Measurements from ENCODE around the gene ASPDH.
"Not testable (repeated sequence)": the region's sequence is repeated elsewhere in the genome, so short reads cannot be mapped to it uniquely, and the experiment has no call there.

Gene ASPDH

GRCh38 chr19:50547385-50548190 is 33.9 kb upstream of the ASPDH start:
- no peak for DNase-seq (ENCODE audit: low read depth)

DNA sequence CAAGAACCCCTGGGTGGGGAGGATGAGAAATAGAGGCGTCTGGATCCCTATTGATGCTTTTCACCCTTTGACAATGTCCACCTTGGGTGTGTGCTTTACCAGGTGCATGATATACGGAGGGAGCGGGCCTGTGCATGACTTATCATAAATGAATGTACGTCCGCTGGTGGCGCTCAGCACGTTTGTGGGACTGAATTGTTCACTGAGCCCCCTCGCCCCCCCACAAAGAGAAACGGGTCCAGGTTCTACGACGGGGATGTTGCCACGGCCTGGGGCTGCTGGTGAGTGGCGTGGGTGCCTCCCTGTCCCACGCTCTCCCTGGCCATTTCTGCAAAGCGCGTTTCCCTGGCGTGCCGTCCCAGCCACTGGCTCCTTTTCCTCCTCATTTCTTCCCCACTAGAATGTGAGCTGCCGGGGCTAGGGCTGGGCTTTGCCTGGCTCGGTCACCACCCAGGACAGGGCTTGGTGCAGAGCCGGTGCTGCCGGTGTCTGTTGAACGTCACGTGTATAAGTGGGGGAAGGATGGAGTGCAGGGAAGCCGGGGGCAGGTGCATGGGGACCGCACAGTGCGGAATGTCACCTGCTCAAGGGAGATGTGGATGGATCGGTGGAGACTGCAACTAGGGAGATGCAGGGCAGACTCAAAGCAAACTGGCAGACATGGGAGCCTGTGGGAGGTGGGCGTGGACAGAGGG is 33.0 kb upstream of the ASPDH start:
- no peak for DNase-seq (ENCODE audit: low read depth)

DNA sequence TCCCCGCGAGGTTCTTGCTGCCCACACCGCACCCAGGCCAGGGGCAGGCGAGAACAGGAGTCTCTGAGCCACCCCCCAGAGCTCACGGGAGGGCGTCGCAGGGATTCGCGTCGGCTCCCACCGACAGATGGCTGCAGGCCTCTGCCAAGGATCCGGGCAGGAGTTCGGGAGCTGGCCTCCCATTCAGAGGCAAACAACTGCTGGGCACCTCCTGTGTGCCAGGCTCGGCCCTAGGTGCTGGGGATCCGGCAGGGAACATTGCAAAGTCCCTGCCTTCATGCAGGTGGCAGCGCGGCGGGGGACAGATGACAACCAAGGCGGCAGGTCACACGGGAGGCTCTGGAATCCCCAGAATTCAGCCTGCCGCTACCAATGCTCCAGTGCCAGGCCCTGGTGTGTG is 29.2 kb upstream of the ASPDH start:
- no peak for DNase-seq (ENCODE audit: low read depth)

GRCh38 chr19:50537769-50538230 is 24.1 kb upstream of the ASPDH start:
- DNase-seq (ENCODE audit: low read depth): peak; percentile 26

- DNase-seq (ENCODE audit: low read depth): no peak
Observed at GRCh38 chr19:50537306-50537685, 23.6 kb upstream of the ASPDH start.

DNA sequence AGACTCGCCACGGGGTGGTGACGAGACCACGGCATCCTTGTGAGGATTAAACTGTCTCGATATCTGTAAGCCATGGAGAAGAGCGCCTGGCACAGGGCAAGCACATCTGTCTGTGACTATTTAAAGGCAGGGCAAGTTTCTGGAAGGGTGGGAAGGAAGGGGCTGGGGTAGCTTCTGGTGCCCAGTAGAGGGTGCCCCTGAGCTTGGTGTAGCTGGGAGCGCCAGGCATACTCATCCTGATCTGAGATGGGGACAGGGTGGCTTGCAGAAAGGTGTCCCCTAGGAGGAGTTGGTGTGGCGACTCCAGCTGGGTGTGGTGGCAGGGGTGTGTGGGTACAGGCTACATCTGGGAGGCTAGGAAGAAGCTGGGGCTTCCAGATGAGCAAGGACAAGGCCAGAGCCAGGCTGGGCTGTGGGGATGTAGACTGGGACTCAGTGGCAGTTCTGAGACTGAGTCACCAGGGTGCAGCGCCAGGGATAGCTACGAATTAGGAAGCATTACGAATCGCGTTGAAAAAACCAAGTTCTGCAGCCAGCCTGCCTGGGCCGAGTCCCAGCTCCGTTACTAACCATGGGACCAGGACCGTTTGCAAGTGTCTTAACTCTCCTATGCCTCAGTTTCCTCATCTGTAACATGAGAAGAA is 23.1 kb upstream of the ASPDH start:
- DNase-seq (ENCODE audit: low read depth): no peak

DNA sequence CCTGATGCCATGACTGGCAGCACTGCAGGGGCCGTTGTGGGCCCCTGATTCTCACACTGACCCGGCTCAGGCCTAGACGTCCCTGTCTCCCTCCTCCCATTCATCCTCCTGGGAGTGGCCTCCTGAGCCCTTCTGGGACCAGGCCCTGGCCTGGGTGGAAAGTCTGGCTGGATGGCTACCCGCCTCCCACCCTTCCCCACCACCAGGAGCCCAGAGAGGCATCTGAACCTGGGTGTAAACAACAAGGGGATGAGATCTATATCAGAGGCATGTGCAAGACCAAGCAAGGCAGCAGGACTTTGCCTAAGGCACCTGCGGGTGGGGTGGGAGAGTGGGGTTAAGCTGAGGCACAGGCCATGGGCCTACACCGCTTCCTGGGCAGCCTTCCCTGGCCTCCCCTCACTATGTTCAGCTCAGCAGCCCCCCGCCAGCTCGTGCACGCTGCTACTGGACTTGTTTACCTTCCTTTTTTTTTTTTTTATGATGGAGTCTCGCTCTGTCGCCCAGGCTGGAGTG is 22.0 kb upstream of the ASPDH start:
- no peak for DNase-seq (ENCODE audit: low read depth)

DNA sequence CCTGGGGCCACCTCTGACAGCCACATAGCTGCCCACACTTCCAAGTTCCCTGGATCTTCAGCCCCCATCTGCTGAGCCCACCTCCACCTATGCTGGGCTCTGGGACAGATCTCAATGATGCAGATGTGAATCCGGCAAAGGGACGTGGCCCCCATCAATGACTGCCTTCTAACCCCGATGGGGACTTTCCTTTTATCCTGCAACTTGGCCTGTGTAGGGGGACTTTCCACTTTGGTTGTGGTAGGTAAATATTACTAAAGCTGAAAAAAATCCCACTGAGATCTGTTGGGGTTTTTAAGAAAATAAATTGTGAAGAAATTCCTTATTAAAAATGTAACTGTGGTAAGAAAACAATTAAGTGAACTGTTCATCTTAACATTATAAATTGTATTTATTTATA is 20.8 kb upstream of the ASPDH start:
- DNase-seq (ENCODE audit: low read depth): no peak

- no peak for DNase-seq (ENCODE audit: low read depth)
Observed at GRCh38 chr19:50532952-50533351, 19.2 kb upstream of the ASPDH start.

GRCh38 chr19:50531171-50531612 is 17.5 kb upstream of the ASPDH start:
- no peak for DNase-seq (ENCODE audit: low read depth)

DNA sequence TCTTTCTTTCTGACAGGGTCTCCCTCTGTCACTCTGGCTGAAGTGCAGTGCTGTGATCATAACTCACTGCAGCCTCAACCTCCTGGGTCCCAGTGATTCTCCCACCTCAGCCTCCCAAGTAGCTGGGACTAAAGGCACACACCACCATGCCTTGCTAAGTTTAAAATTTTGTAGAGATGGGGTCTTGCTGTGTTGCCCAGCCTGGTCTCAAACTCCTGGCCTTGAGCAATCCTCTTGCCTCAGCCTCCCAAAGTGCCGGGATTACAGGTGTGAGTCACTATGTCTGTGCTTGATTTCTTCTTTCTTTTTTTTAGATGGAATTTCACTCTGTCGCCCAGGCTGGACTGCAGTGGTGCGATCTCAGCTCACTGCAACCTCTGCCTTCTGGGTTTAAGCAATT is 14.3 kb upstream of the ASPDH start:
- DNase-seq (ENCODE audit: low read depth): not testable (repeated sequence)

- DNase-seq (ENCODE audit: low read depth): no peak
Observed at GRCh38 chr19:50522881-50523280, 9.2 kb upstream of the ASPDH start.

GRCh38 chr19:50520822-50521465 is 7.2 kb upstream of the ASPDH start:
- no peak for DNase-seq (ENCODE audit: low read depth)

DNA sequence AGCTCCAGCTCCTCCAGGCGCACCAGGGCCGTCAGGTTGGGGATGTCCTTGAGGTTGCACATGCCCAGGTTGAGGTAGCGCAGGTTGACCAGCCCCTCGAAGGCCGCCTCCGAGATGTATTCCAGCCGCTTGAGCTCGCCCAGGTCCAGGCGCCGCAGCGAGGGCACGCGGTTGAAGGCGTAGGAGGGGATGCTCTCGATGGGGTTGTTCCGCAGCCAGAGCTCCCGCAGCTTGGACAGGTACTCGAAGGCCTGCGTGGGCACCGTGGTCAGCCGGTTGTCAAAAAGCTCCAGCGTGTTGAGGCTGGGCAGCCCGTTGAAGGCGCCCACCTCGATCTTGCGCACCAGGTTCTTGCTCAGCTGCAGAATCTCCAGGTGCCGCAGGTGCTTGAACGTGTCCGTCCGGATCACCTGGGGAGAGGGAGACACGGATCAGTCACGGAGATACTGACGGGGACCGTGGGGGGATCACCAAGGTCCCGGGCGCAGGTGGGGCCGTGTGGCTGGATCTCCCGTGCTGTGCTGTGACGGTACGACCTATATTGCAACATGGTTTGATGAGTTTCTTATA is 5.4 kb upstream of the ASPDH start:
- DNase-seq (ENCODE audit: low read depth): no peak

DNA sequence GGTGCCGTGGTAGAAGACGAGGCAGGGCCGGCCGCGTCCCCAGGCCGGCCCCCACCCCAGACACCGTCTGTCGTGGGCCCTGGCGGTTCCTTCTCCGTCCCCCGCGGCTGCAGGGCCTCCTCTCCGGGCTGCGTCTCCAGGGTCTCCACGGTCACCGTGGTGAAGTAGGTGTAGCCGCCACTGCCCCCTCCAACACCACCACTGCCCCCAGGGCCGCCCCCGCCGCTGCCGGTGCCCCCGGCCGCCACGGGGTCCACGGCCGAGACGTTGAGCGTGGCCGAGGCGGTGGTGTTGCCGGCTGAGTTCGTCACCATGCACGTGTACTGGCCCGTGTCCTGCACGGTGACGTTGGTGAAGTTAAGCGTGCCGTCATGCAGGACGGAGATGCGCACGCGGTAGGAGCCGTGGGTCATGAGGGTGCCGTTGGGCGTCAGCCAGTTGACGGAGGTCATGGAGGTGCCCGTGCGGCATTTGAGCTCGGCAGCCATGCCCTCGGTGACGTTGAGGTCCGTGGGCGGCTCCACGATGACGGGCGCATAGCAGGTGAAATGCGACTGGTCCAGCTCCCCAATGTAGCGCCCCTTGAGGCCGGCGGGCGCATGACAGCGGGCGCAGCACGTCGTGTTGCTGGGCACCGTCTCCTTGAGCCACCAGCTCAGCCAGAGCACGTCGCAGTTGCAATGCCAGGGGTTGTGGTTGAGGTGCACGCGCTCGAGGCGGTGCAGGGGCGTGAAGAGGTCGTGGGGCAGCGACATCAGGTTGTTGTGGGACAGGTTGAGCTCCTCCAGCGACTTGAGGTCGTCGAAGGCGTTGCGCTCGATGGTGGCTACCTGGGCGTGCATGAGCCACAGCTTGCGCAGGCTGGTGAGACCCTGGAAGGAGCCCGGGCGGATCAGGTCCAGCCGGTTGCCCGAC is 4.6 kb upstream of the ASPDH start:
- no peak for DNase-seq (ENCODE audit: low read depth)

DNA sequence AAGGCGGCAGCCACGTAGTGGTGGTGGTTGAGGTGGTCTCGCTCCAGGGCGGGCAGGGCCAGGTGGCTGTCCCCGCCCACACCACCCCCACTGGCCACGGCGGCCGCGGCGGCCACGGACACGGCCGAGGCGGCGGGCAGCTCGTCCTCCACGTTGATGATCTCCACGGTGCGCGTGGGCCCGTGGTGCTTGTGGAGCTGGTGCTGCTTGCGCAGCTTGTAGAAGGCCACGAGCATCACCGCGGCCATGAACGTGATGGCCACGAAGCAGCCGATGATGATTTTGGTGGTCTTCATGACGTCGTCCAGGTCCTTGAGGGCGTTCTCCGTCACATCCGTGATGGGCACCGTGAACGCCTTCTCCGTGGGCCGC is 4.0 kb upstream of the ASPDH start:
- DNase-seq (ENCODE audit: low read depth): no peak

GRCh38 chr19:50516964-50517703 is 3.4 kb upstream of the ASPDH start:
- DNase-seq (ENCODE audit: low read depth): no peak

DNA sequence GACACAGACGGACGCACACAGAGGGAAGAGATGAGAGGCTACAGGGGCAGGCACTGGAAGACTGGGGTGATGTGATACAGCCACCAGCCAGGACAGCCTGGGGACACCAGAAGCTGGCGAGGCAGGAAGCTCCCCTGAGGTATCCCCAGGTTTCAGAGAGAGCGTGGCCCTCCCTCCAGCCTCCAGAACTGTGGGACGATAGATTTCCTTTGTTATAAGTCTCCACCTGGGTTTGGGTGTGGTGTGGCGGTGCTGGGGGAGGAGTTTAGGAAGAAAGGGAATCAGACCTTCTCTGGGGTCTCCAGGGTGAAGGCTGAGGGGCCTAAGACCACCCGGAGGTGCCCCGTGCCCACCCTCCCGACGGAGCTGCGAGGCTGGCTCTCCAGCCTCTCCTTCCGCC is 2.7 kb upstream of the ASPDH start:
- DNase-seq (ENCODE audit: low read depth): no peak

DNA sequence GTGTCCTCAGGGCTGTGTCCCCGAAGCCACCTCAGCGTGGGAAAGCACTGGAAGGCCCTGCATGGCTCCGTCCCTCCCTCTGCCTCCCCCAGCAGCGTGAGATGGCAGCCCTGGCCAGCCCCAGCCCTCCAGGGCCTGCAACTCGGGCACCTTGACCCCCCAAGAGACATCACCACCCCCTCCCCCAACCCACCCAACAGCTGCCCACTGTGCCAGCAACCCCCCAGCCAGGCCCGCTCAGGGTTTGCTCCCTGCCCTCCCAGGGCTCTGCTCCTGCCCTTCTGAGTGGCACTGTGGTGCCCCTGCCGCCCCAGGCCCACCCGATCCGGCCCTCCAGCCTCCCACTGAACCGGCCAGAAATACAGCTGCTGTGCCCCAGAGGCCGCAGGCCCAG is 1.5 kb upstream of the ASPDH start:
- DNase-seq (ENCODE audit: low read depth): no peak

Data from stimulated activated CD8-positive, alpha-beta memory T cell treated with anti-CD3 and anti-CD28 coated beads, Interleukin-12 subunit alpha, Interleukin-12 subunit beta, amount 100 ng/mL, for 4 hours (primary cell).